ENCODE results near the gene MACF1.

MACF1 gene

DNA sequence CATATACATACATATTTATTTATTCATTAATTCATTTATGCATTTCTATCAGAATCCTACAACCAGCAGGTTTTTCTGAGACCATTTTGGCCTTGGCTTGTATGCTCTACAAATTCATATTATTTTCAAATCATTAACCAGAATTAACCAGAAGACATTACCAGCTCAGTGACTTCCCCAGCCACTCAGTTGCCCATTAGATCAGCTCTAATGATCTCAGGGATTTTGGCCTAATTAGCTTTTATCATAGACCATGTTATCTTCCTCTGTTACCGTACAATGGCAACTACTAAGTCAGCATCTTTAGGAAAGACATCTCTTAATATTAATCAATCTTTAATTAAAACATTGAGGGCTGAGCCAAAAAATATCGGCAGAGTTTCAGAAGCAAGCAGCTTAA, 196.6 kb downstream of the MACF1 start:
- DNase-seq: no peak

DNA sequence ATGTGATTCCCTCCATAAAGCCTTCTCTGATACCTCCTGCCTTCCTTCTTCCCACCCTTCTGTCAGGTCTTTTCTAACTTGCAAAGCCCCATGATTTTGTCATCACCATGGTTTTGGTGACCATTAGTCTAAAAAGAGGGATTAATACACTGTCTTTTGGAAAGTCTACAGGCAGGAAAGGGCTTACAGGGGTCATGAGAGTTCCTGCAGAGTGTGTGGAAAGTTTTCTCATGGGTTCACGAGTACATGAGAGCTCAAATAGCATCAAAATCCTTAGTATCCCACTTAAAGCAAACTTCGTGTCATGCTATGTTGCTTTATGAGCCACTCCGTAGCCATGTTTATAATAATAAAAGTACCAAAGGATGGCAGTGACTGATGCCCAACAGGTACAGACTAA, 200.4 kb downstream of the MACF1 start:
- no peak for DNase-seq

- no peak for DNase-seq
Measured at GRCh38 chr1:39405358-39405757, 200.9 kb downstream of the MACF1 start.

DNA sequence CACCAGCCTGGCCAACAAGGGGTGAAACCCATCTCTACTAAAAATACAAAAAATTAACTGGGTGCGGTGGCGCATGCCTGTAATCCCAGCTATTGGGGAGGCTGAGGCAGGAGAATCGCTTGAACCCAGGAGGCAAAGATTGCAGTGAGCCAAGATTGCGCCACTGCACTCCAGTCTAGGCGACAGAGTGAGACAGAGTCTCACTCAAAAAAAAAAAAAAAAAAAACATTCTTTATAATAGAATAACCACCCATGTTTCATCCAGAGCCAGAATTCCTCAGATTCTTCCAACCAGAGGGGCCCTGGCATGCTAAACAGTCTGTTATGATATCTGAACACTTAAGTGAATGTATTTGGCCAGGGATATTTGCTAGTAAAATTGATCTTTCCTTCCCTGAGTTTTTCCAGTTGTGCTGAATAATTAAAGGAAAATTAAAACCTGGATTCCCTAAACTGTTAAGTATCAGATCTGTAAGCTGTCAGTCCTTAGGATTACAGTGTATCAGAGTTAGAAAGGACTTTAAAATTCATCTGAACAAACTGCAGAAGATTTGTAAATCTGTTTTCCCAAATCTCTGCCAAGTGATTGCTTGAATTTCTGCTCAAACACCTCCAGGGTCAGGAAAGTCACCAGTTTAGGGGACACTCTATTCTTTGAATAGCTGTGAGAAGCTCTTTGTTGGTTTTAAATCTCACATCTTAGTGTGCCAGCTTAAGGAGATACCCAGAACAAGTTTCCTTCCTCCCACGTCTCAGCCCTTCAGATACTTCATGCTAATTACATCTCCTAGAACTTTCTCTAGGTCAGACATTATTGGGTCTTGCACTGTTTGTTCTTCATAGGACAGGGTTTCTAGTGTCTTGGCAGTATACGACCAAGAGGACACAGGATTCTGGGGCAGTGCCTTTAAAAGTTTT, 202.3 kb downstream of the MACF1 start:
- DNase-seq: no peak

GRCh38 chr1:39407510-39407895, 203.0 kb downstream of the MACF1 start:
- DNase-seq: no peak

- DNase-seq: peak; percentile 65 to 78
Measured at GRCh38 chr1:39407896-39408640, 203.6 kb downstream of the MACF1 start.

DNA sequence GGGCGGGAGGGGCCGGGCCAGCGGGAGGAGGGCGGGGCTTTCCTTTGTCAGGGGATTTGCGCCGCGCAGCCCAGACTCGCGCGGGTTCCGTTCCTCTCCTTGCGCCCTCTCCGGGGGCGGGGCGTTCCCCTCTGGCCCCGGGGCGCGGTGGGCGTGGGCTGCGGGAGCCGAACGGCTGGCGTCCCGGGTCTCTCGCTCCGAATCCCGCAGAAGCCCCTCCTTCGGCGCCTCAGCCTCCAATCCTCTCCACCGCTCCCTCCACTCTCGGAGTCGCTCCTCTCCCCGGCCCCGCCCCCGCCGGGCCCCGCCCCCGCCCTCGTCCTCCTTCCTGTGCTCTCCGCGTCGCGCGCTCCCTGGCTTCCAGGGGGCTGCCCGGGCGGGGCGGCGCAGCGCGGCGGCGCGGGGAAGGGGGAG, 204.2 kb downstream of the MACF1 start:
- peak; percentile 78 to 87 for DNase-seq

- no peak for DNase-seq
Measured at GRCh38 chr1:39409055-39409816, 204.7 kb downstream of the MACF1 start.

- DNase-seq: no peak
Measured at GRCh38 chr1:39410915-39411436, 206.5 kb downstream of the MACF1 start.

DNA sequence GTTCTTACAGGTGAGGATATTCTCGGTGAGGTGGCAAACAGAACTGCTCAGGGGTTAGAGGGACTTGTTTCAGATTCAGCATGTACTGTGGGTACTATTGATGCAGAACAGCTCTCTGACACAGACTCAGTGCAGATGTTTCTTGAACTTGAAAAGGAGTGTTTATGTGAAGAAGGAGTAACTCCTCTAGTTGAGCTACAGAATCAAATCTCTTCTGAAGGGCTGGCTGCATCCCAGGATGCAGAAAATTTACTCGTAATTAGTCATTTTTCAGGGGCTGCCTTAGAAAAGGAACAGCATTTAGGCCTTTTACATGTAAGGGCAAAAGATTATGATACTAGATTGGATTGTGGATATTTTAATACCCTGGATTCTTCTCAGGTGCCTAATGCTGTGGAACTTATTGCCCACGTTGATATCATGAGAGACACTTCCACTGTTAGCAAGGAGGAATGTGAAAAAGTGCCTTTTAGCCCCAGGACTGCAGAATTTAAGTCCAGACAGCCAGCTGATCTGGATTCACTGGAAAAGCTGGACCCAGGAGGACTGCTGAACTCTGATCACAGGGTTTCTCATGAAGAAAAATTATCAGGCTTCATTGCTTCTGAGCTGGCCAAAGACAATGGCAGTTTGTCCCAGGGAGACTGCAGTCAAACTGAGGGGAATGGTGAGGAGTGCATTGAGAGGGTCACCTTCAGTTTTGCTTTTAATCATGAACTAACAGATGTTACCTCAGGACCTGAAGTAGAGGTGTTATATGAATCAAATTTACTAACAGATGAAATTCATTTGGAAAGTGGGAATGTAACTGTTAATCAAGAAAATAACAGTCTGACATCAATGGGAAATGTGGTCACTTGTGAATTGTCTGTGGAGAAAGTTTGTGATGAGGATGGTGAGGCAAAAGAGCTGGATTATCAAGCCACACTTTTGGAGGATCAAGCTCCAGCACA, 207.3 kb downstream of the MACF1 start:
- no peak for DNase-seq

- DNase-seq: no peak
Measured at GRCh38 chr1:39412892-39413291, 208.4 kb downstream of the MACF1 start.

- no peak for DNase-seq
Measured at GRCh38 chr1:39413902-39414528, 209.5 kb downstream of the MACF1 start.

- no peak for DNase-seq
Measured at GRCh38 chr1:39415553-39415952, 211.1 kb downstream of the MACF1 start.

- DNase-seq: no peak
Measured at GRCh38 chr1:39416609-39417008, 212.1 kb downstream of the MACF1 start.

GRCh38 chr1:39418236-39418635, 213.7 kb downstream of the MACF1 start:
- no peak for DNase-seq

- DNase-seq: no peak
Measured at GRCh38 chr1:39420493-39420892, 216.0 kb downstream of the MACF1 start.

DNA sequence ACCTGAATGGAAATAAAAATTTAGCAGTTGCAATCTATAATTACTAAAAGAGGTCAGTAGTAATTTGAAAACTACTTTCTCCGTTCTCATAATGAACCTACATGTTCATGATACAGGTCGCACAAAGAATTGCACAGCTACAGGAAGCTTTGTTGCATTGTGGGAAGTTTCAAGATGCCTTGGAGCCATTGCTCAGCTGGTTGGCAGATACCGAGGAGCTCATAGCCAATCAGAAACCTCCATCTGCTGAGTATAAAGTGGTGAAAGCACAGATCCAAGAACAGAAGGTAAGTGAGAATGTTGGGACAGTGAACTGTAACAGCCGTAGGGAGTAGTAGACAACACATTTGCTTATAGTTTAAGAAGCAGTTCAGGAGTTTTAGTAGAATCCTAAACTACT, 218.1 kb downstream of the MACF1 start:
- DNase-seq: no peak

DNA sequence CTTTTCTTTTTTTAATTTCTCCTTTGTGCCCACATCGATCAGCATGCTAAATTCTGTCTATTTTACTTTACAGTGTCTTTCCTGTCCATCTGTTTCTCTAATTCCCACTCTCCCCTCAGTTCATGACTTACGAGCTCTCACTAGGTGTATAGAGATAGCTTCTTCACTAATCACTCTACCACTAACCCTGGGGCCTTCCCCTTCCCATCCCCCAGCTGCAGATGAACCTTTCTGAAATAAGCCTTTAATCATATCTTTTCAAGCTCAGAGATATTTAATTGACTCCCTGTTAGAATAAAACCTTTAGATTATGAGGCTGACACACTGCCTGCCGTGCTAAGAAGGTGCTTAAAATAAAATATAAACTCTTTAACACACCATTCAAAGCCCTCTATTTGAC, 220.7 kb downstream of the MACF1 start:
- DNase-seq: no peak

DNA sequence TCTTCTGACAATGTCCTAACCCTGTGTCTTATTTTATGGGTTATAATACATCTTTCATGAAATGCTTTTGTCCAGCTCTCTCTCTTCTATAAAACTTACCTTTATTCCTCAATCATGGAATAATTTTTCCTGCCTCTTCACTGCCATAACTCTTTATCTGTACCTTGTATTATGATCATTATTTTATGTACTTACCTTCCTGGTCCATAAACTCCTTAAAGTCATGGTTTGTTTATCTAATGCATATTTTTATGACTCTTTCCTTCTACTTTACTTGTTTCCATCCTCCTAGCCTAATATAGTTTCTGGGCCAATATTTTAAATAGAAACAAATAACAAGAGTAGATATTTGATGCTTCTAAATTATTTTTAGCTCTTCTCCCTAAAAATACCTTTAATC, 221.1 kb downstream of the MACF1 start:
- DNase-seq: no peak

- no peak for DNase-seq
Measured at GRCh38 chr1:39426346-39426745, 221.9 kb downstream of the MACF1 start.

DNA sequence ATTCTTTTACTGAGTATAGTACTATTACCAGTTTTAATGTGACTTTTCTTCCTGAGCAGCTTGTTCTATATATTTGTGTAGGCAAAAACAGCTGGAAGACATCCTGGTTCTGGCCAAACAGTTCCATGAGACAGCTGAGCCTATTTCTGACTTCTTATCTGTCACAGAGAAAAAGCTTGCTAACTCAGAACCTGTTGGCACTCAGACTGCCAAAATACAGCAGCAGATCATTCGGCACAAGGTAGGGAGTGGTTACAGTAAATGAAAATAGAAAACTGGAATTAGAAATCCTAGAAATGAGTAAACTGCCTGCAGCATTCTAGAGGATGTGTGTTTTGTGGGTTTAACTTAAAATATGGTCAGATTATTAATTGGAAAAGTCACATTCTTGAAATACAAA, 222.9 kb downstream of the MACF1 start:
- no peak for DNase-seq

Data from NCI-H187 (cell line).